Stimulated activated memory B cell treated with anti-CD40 and anti-IgM and Interleukin-4, amounts not matched to agents 10 μg/mL and 1 μg/mL and 100 μg/mL, for 72 hours (primary cell): ENCODE data around the gene UBE2B.

Experiments used
- ATAC-seq: fragments of 150-1000 bp; cut with Tn5 transposase; 2 replicates; pipeline ENCODE4 v1.10.0; 2021
- H3K27ac Mint-ChIP-seq: one replicate; pipeline ENCODE4 v1.8.0; 2022; ENCODE audit warnings: mild to moderate bottlenecking, mixed read lengths
- H3K27me3 Mint-ChIP-seq: one replicate; pipeline ENCODE4 v1.8.0; 2022; ENCODE audit warnings: mixed read lengths
- H3K36me3 Mint-ChIP-seq: one replicate; pipeline ENCODE4 v1.8.0; 2022; ENCODE audit warnings: mixed read lengths
- H3K4me1 Mint-ChIP-seq: one replicate; pipeline ENCODE4 v1.8.0; 2022; ENCODE audit warnings: mixed read lengths
- H3K4me3 Mint-ChIP-seq: one replicate; pipeline ENCODE4 v1.8.0; 2022; ENCODE audit warnings: mild to moderate bottlenecking, moderate library complexity, mixed read lengths
- H3K9me3 Mint-ChIP-seq: one replicate; pipeline ENCODE4 v1.8.0; 2022; ENCODE audit warnings: mixed read lengths

Gene UBE2B

DNA sequence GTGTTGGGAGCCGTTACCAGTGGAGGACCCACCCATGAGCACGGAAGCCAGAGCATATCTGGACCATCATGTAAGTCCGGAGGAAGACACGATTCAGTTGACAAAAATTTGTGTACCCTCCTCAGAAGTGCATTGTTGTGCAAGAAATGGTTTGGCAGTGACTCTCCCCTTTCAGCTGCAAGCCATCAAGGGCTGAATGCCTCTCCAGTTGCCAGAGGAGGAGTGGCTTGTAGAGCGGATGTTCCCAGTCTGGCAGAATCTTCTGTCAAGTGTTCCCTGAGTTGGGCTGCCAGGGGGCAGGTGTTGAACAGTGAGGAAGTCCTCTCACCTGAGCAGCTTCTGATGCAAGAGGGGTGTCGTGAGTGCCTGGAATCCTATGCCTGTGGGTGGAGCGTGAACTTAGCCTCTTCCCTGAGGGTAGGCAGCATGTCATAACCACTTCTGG is 67.9 kb downstream of the UBE2B start:
- H3K9me3 Mint-ChIP-seq: no peaks in the 10 kb centered on the region
- H3K36me3 Mint-ChIP-seq: no peaks in the 10 kb centered on the region
- ATAC-seq: no peak
- peak overlapping the region; percentile 97 for H3K27ac Mint-ChIP-seq
- no peaks in the 10 kb centered on the region for H3K27me3 Mint-ChIP-seq
- H3K4me3 Mint-ChIP-seq: no peak overlapping the region
- peaks cover 68% of the 10 kb centered on the region for H3K4me1 Mint-ChIP-seq

DNA sequence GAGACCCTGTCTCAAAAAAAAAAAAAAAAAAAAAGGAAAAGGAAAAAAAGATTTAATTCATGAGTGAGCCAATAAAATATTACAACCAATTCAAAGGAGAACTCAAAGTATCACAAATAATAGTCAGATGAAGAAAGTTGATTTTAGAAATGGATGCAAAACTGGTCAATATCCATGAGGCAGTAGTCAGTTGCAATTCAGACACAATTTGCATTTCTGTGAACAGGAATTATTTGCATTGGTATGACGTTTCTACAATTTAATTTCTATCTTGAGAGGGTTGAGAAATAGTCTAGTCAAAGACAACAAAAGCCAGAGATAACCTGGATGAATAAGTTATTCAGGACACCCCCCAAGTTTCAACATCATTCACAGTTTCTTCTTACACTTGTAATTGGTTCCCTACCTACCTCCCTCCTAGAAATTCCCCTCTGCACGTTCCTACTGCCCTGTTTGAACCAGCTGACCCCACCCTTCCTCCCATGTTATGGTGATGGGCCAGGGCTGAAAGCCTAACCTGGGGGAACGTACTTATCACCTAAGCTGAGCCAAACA is 68.9 kb downstream of the UBE2B start:
- no peak for ATAC-seq
- Mint-ChIP-seq H3K27ac (no peak overlapping the region), H3K4me3 (no peak overlapping the region), H3K27me3 (no peaks in the 10 kb centered on the region), H3K4me1 (peaks cover 69% of the 10 kb centered on the region), H3K9me3 (no peaks in the 10 kb centered on the region), H3K36me3 (no peaks in the 10 kb centered on the region)
